Endodermal cell (in vitro differentiated cells): ENCODE results near the gene ANKRD22. TPM values are rescaled to one million over a fixed set of nuclear protein-coding genes. Genes with fewer than 3 reads are reported as not detected.

Experiments
- DNase-seq: peaks from one replicate; pipeline ENCODE4 v3.0.0-alpha.2; 2017
- H3K27ac ChIP-seq: 2 replicates; pipeline ENCODE4 v1.5.1; 2013; ENCODE audit warnings: mild to moderate bottlenecking, low read depth, low read length, moderate library complexity
- H3K27me3 ChIP-seq: 2 replicates; pipeline ENCODE4 v1.6.1; 2013; ENCODE audit warnings: mild to moderate bottlenecking, low read length, moderate library complexity; ENCODE audit not compliant: insufficient read depth, control insufficient read depth, poor library complexity, severe bottlenecking
- H3K36me3 ChIP-seq: 2 replicates; pipeline ENCODE4 v1.7.0; 2013; ENCODE audit warnings: mild to moderate bottlenecking, low read length, moderate library complexity; ENCODE audit not compliant: control insufficient read depth, insufficient read depth
- H3K4me1 ChIP-seq: one replicate; pipeline ENCODE4 v1.7.0; 2013; ENCODE audit warnings: low read length; ENCODE audit not compliant: control insufficient read depth, insufficient read depth
- H3K4me3 ChIP-seq: 2 replicates; pipeline ENCODE4 v1.5.1; 2013; ENCODE audit warnings: mild to moderate bottlenecking, low read length, moderate library complexity
- H3K9ac ChIP-seq: 2 replicates; pipeline ENCODE4 v1.6.1; 2013; ENCODE audit warnings: mild to moderate bottlenecking, low read length, moderate library complexity; ENCODE audit not compliant: poor library complexity, severe bottlenecking; ENCODE audit errors: extremely low read depth
- H3K9me3 ChIP-seq: 2 replicates; pipeline ENCODE4 v1.6.1; 2013; ENCODE audit warnings: mild to moderate bottlenecking, low read length, moderate library complexity; ENCODE audit not compliant: control insufficient read depth
- H3K27ac Mint-ChIP-seq: 2 replicates; pipeline ENCODE4 v1.8.0; 2020; ENCODE audit warnings: mixed read lengths
- H3K27me3 Mint-ChIP-seq: 2 replicates; pipeline ENCODE4 v1.8.0; 2021; ENCODE audit warnings: mild to moderate bottlenecking, mixed read lengths; ENCODE audit not compliant: insufficient read depth
- H3K36me3 Mint-ChIP-seq: 2 replicates; pipeline ENCODE4 v1.8.0; 2020; ENCODE audit warnings: low read depth, mixed read lengths
- H3K4me1 Mint-ChIP-seq: 2 replicates; pipeline ENCODE4 v1.8.0; 2020; ENCODE audit warnings: mixed read lengths
- H3K4me3 Mint-ChIP-seq: 2 replicates; pipeline ENCODE4 v1.8.0; 2020; ENCODE audit warnings: mild to moderate bottlenecking, moderate library complexity, mixed read lengths
- H3K9me3 Mint-ChIP-seq: 2 replicates; pipeline ENCODE4 v1.8.0; 2020; ENCODE audit warnings: mild to moderate bottlenecking, mixed read lengths
- CTCF ChIP-seq: fragments of 200-600 bp; sonication (generic); conservative IDR thresholded peaks from 2 replicates; pipeline ENCODE4 v1.5.0; 2021; ENCODE audit warnings: antibody characterized with exemption, mild to moderate bottlenecking
- WGBS, 2 experiments: methylation state at CpG; one replicate each; pipeline versions ENCODE4 v1.1.5 to v1.1.7; 2013; ENCODE audit warnings: missing lambda C conversion rate in 2 of 2, mixed read lengths in 1 of 2; ENCODE audit not compliant: insufficient coverage in 1 of 2, insufficient read length in 1 of 2; 5-methylcytosine and 5-hydroxymethylcytosine counted together
- total RNA-seq, 2 donors: library from RNA; stranded (reverse); fragmentation: NEBNext Ultra II Directional in 1 of 2; extraction: Animal tissue kit (Norgen Biotek cat#: 25700) in 1 of 2; gene quantifications; 2 replicates in 1 of 2; 3 replicates in 1 of 2; pipeline ENCODE4 v1.2.1, GENCODE V29; 2021

ANKRD22 gene
- total RNA-seq, 2 donors from 2014 or later: not detected

GRCh38 chr10:88877298-88877697 is 25.7 kb upstream of the ANKRD22 start:
- TF ChIP-seq CTCF: no peak
- no peak overlapping the region for H3K27ac Mint-ChIP-seq
- WGBS, 2 experiments: 91 to 100% methylated on average over 4 to 6 of the region's 6 CpGs
- H3K9me3 ChIP-seq: no peaks in the 10 kb centered on the region
- no peak overlapping the region for H3K4me3 ChIP-seq
- no peak overlapping the region for H3K27ac ChIP-seq
- DNase-seq: no peak
- no peak overlapping the region for H3K4me3 Mint-ChIP-seq
- H3K27me3 ChIP-seq: peaks cover 51% of the 10 kb centered on the region
- H3K9me3 Mint-ChIP-seq: no peaks in the 10 kb centered on the region
- H3K36me3 ChIP-seq: no peaks in the 10 kb centered on the region
- no peaks in the 10 kb centered on the region for H3K36me3 Mint-ChIP-seq
- peaks cover 46% of the 10 kb centered on the region for H3K27me3 Mint-ChIP-seq
- no peak overlapping the region for H3K9ac ChIP-seq
- peaks cover 1% of the 10 kb centered on the region for H3K4me1 Mint-ChIP-seq
- no peaks in the 10 kb centered on the region for H3K4me1 ChIP-seq

- Histone ChIP-seq H3K9ac (no peak overlapping the region), H3K27me3 (peaks cover 36% of the 10 kb centered on the region), H3K36me3 (no peaks in the 10 kb centered on the region), H3K9me3 (no peaks in the 10 kb centered on the region), H3K4me1 (no peaks in the 10 kb centered on the region), H3K27ac (no peak overlapping the region), H3K4me3 (no peak overlapping the region)
- TF ChIP-seq CTCF: no peak
- H3K9me3 Mint-ChIP-seq: no peaks in the 10 kb centered on the region
- H3K4me1 Mint-ChIP-seq: peaks cover 1% of the 10 kb centered on the region
- no peaks in the 10 kb centered on the region for H3K36me3 Mint-ChIP-seq
- DNase-seq: no peak
- no peak overlapping the region for H3K4me3 Mint-ChIP-seq
- peaks cover 39% of the 10 kb centered on the region for H3K27me3 Mint-ChIP-seq
- no peak overlapping the region for H3K27ac Mint-ChIP-seq
Observed at GRCh38 chr10:88875081-88875480, 23.4 kb upstream of the ANKRD22 start.

GRCh38 chr10:88874281-88874680 is 22.6 kb upstream of the ANKRD22 start:
- H3K27me3 Mint-ChIP-seq: peaks cover 32% of the 10 kb centered on the region
- no peak overlapping the region for H3K4me3 Mint-ChIP-seq
- no peak overlapping the region for H3K27ac ChIP-seq
- no peak overlapping the region for H3K9ac ChIP-seq
- H3K9me3 Mint-ChIP-seq: no peaks in the 10 kb centered on the region
- no peaks in the 10 kb centered on the region for H3K36me3 ChIP-seq
- H3K9me3 ChIP-seq: no peaks in the 10 kb centered on the region
- H3K36me3 Mint-ChIP-seq: no peaks in the 10 kb centered on the region
- DNase-seq: no peak
- H3K27me3 ChIP-seq: peaks cover 30% of the 10 kb centered on the region
- no peak overlapping the region for H3K27ac Mint-ChIP-seq
- no peak overlapping the region for H3K4me3 ChIP-seq
- no peak for TF ChIP-seq CTCF
- H3K4me1 ChIP-seq: no peaks in the 10 kb centered on the region
- no peaks in the 10 kb centered on the region for H3K4me1 Mint-ChIP-seq
- 100% methylated on average over 2 of the region's 2 CpGs; no CpG with 5 or more reads in 1 of the 2 experiments for WGBS, 2 experiments
